Lower lobe of right lung (tissue), 2 donors: Measurements from ENCODE around the gene ATXN1. TPM values are rescaled to one million over a fixed set of nuclear protein-coding genes. Genes with fewer than 3 reads are reported as not detected.
A peak's percentile ranks its signal among the peaks of the same experiment; 100 is the strongest.

ENCODE experiments used
- ATAC-seq, 2 donors: fragments of 200-7000 bp; cut with Tn5 transposase; one replicate each; pipeline ENCODE4 v1.9.1; 2020 to 2022; ENCODE audit warnings: mild to moderate bottlenecking in 2 of 2, moderate library complexity in 2 of 2
- DNase-seq: peaks from one replicate; pipeline ENCODE4 v3.0.0-alpha.2; 2020
- H3K27ac ChIP-seq: fragments of 200-600 bp; one replicate; pipeline ENCODE4 v1.8.0; 2022
- H3K27me3 ChIP-seq: fragments of 200-600 bp; one replicate; pipeline ENCODE4 v1.8.0; 2022; ENCODE audit warnings: low read depth
- H3K36me3 ChIP-seq: fragments of 200-600 bp; one replicate; pipeline ENCODE4 v1.8.0; 2022; ENCODE audit warnings: mild to moderate bottlenecking
- H3K4me1 ChIP-seq: fragments of 200-600 bp; one replicate; pipeline ENCODE4 v1.8.0; 2022
- H3K4me3 ChIP-seq: fragments of 200-600 bp; one replicate; pipeline ENCODE4 v1.8.0; 2022; ENCODE audit warnings: mild to moderate bottlenecking
- H3K9me3 ChIP-seq: fragments of 200-600 bp; one replicate; pipeline ENCODE4 v1.8.0; 2022
- CTCF ChIP-seq: fragments of 200-600 bp; IDR thresholded peaks from one replicate; pipeline ENCODE4 v1.8.0; 2022; ENCODE audit warnings: antibody characterized with exemption, mild to moderate bottlenecking
- intact Hi-C: fragments of 100-400 bp; cut with DNase I; formaldehyde crosslinking; loops from one replicate; pipeline ENCODE4 v1.11.0; 2022
- total RNA-seq: library from RNA; stranded (reverse); fragmentation: NEBNext Ultra II Directional; extraction: Animal tissue kit (Norgen Biotek cat#: 25700); gene quantifications from one replicate; pipeline ENCODE4 v1.2.1, GENCODE V29; 2021
- donor health status: DM: no; HTN: yes; CAD: no; lungs with severe emphysema.

ATXN1 gene
- total RNA-seq, 1 donor from 2014 or later = 75.9 TPM

DNA sequence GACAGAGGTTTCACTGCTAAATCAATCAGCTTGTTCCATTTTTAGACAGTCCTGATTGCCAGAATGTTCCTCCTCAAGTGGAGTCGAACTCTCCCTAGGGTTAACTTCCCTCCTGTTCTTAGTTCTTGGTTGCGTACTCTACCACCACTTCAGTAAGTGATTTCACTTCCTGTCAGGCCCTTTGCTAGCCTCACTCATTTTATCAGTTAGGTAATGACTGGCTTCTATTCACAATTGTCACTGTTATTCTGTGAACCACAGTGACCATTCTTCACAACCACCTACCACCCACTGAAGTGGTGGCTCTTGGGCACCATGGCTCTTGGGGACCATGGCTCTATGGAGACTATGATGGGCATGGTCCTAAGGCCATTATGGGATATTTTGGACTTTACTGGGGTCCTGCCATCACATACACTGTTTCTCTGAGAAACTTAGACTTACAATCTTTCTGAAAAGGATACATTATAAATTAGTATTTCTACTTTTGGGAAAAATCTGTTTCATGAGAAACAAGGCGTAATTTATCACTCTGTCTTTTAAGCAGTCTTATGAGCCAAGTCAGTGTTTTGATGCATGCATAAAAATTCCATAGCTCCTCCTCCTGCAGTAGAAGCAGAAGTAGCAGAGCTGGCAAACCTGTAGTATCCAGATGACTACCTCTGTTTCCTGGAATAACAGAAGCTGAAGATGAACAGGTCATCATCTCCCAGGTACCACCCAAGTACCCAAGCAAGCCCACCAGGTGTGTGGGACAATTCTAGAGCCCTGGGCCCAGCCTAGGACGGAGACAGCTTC is 66.3 kb downstream of the ATXN1 start:
- H3K27me3 ChIP-seq = no peaks in the 10 kb centered on the region
- intact Hi-C loops = no loop called here
- no peaks in the 10 kb centered on the region for H3K9me3 ChIP-seq
- DNase-seq (no peak), ATAC-seq (peak; percentile 59 to 80)
- no peak for TF ChIP-seq CTCF
- H3K4me3 ChIP-seq = no peak overlapping the region
- H3K27ac ChIP-seq = peak overlapping the region; percentile 42
- H3K4me1 ChIP-seq = peaks cover 33% of the 10 kb centered on the region
- H3K36me3 ChIP-seq = no peaks in the 10 kb centered on the region

GRCh38 chr6:16691324-16691723 is 69.9 kb downstream of the ATXN1 start:
- H3K27me3 ChIP-seq = no peaks in the 10 kb centered on the region
- H3K36me3 ChIP-seq = no peaks in the 10 kb centered on the region
- no peak overlapping the region for H3K4me3 ChIP-seq
- DNase-seq (no peak), ATAC-seq (no peak)
- H3K27ac ChIP-seq = no peak overlapping the region
- intact Hi-C loops = no loop called here
- peaks cover 21% of the 10 kb centered on the region for H3K4me1 ChIP-seq
- no peak for TF ChIP-seq CTCF
- no peaks in the 10 kb centered on the region for H3K9me3 ChIP-seq

DNA sequence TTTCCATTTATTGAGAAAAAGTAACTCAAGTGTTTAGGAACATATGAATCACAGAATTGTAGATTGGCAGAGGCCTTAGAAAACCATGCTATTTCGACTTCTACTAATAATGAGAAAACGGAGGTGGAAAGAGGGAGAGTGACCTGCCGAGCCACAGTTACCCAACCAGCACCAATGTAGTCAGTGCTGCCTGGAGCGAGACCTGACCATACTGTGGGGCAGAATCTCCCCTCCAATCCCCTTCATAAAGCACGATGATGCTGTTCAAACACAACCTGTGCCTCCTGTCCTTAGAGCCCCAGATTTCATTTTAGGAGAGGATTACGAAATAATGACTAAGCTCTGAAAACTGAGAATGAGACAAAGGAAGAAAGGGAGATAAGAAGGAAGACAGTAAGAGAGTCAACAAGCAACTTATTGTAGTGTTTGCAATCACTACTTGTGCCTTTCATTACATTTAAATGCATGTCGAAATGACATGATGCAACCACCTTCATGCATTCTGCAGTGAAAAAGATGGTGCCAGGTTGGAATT is 70.6 kb downstream of the ATXN1 start:
- peak in 1 of 2 donors; percentile 41 for ATAC-seq
- Histone ChIP-seq H3K4me1 (peaks cover 21% of the 10 kb centered on the region), H3K36me3 (no peaks in the 10 kb centered on the region), H3K9me3 (no peaks in the 10 kb centered on the region), H3K27ac (no peak overlapping the region), H3K4me3 (no peak overlapping the region), H3K27me3 (no peaks in the 10 kb centered on the region)
- no peak for DNase-seq
- no peak for TF ChIP-seq CTCF
- intact Hi-C loops = no loop called here

GRCh38 chr6:16689788-16690607 is 71.3 kb downstream of the ATXN1 start:
- no peak overlapping the region for H3K4me3 ChIP-seq
- DNase-seq (no peak), ATAC-seq (peak in 1 of 2 donors; percentile 23)
- no peaks in the 10 kb centered on the region for H3K9me3 ChIP-seq
- no peak for TF ChIP-seq CTCF
- intact Hi-C loops = no loop called here
- H3K27me3 ChIP-seq = no peaks in the 10 kb centered on the region
- H3K36me3 ChIP-seq = no peaks in the 10 kb centered on the region
- peaks cover 28% of the 10 kb centered on the region for H3K4me1 ChIP-seq
- H3K27ac ChIP-seq = no peak overlapping the region

DNA sequence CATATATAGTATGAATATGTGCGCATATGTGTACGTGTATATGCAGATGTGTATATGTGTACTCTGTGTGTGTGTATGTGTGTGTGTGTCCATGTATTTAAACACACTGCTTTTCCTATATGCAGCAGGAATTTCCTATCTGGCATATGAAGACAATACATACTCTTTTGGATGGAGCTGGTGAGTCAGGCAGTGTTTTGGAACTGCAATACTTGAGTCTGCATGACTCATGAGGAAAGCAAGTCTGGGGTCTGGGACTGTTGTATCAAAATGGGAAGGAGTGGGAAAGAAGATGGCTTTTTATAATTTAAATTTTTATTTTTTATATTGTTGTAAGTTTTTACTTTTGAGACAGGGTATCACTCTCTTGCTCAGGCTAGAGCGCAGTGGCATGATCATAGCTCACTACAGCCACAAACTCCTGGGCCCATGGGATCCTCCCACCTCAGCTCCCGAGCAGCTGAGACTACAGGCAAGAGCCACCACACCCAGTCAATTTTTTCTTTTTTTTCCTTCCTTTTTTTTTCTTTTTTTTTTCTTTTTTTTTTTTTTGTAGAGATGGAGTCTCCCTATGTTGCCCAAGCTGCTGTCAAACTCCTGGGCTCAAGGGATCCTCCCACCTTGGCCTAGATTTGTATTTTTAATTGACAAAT is 72.2 kb downstream of the ATXN1 start:
- intact Hi-C loops = no loop called here
- no peak for TF ChIP-seq CTCF
- ATAC-seq (no peak), DNase-seq (no peak)
- H3K4me3 ChIP-seq = no peak overlapping the region
- H3K36me3 ChIP-seq = no peaks in the 10 kb centered on the region
- H3K27me3 ChIP-seq = no peaks in the 10 kb centered on the region
- no peak overlapping the region for H3K27ac ChIP-seq
- H3K9me3 ChIP-seq = no peaks in the 10 kb centered on the region
- H3K4me1 ChIP-seq = peaks cover 37% of the 10 kb centered on the region
